Hematopoietic multipotent progenitor cell treated with erythropoietin and hydrocortisone succinate and interleukin-3 and kit ligand, for 6 days (in vitro differentiated cells): ENCODE data around the gene PTPRN2.

Experiments
- DNase-seq: peaks from one replicate; pipeline ENCODE4 v3.0.0-alpha.2; 2015

PTPRN2 gene

GRCh38 chr7:157658851-157659412 lies 928.7 kb downstream of the PTPRN2 start:
- DNase-seq, result no peak

DNA sequence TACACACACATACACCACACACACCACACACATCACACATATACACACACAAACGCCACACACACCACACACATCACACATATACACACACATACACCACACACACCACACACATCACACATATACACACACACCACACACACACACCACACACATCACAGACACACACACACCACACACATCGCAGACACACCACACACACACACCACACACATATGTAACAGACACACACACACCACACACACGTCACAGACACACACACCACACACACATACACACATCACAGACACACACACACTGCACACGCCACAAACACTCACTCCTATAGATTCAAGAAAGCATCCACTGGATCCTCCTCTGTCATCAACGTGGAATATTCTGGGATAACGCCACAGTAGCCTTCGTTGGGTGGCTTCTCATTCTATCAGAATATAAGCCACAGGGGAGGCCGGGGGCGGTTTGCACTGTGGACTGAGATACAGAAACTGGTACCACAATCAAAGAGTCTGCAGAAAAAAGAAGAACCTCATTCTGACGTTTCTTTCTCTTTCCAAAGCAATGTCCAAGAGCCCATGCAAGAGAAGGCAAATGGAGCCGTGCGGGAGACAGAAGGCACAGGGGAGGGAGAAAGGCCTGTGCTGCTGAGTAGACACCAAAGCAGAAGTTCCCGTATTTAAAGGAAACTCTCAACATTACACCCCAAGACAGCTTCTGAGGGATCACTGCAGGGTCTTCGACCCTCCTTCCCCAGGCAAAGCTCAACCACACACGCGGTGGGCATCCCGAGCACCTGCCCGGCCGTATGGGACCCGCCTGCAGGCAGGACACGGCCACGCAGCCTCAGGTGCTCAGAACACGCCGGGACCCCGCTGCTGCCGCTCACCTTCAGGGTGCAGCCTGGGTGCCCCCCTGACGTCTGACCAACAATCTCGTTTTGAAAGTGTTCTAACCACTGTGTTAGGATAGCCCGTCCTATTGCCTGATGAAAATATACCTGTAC lies 929.6 kb downstream of the PTPRN2 start:
- no peak for DNase-seq

GRCh38 chr7:157656195-157656769 lies 931.3 kb downstream of the PTPRN2 start:
- DNase-seq, result no peak

DNA sequence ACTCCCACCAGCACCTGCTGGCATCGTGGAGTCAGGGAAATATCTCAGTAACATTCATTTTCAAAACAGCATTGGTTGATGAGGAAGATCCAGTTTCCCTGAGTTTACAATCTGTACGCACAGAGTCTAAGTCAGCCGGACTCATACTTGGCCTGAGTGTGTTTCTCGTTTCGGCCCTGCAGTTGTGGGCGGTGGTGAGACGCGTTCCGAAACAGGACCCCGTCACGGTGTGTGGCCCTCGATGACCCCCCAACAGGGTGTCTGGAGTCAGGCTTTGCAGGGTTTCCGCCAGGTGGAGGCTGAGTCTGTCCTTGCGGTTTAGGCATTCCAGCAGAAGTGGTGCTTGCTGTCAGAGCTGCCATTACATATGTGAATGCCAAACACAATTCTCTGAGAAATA lies 933.3 kb downstream of the PTPRN2 start:
- no peak for DNase-seq

DNA sequence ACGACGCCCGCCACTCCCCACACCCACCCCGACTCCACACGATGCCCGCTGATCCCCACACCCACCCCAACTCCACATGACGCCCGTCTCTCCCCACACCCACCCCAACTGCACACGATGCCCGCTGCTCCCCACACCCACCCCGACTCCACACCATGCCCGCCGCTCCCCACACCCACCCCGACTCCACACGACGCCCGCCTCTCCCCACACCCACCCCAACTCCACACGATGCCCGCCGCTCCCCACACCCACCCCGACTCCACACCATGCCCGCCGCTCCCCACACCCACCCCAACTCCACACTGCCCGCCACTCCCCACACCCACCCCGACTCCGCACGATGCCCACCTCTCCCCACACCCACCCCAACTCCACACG lies 933.8 kb downstream of the PTPRN2 start:
- no peak for DNase-seq

DNA sequence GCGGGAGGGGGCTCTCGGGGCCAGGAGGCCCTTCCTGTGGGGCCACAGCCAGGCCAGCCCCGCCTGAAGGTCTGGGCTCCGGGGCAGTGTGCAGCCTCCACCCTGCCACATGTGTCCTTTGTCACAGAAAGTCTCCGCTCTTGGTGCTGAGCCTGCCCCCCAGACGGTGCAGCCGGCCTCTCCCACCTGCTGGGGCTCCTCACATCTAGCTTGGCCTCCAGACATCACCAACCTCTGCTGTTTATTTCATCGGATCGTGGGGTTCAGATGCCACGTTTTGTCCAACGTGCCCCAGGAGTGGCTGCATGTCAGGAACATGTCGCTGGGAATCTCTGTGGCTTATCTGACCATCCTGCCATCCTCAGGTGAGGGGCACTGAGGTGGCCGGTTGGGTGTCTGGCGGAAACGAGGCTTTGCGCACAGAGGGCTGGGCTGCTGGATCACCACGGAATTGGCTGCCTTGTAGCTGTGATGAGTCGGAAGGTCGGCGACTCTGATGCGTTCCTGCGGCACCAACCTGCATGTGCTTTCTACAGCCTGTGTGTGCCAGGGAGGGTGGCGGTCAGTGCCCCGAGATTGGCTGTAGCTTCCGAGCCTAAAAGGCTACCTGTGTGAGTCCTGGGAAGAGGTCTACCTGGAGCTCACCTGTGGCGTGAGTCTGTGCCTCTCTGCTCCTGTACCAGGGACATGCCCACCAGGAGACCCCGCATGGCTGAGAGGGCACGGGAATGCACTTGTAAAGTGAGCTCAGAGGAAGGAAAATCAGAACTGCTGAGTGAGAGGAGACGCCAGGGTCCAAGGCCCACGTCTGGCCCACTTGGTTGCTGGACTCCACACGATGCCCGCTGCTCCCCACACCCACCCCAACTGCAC lies 934.4 kb downstream of the PTPRN2 start:
- DNase-seq, result no peak

DNA sequence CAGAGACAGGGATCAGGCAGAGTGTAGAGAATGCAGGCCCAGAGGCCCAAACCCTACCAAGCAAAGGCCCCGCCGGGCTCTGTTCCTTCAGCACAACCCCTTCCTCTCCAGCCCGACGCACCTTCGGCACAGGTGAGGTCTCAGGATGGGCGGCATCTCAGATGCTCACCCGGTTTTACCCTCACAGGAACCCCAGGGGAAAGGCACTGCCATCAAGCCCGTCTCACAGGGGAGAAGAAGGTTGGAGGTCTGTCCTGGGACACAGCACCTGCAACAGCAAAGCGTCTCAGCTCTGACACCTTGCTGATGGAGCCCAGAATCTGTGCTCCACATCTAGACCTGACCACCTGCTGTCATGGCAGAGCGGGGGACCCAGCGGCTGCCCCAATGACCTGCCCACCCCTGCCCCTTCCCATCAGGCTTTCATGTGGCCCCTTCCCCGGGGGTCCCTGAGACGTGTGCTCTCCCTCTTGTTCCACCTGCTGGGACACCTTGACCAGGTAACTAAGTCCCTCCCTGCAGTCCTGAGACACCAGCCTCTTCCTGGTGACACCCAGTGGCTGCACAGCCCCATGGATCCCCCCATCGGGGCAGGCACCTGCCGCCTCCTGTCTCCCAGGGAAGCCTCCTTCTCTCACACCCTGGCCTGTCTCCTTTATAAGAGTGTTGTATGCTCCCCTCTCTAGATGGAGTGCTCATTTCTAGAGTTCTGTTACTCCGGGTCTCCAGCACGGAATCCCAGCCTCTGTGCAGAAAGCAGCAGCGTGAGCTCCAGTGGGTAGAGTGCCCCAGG lies 935.3 kb downstream of the PTPRN2 start:
- no peak for DNase-seq

GRCh38 chr7:157651366-157652160 lies 936.1 kb downstream of the PTPRN2 start:
- no peak for DNase-seq

- no peak for DNase-seq
These were observed 936.8 kb downstream of the PTPRN2 start for GRCh38 chr7:157650801-157651200.

DNA sequence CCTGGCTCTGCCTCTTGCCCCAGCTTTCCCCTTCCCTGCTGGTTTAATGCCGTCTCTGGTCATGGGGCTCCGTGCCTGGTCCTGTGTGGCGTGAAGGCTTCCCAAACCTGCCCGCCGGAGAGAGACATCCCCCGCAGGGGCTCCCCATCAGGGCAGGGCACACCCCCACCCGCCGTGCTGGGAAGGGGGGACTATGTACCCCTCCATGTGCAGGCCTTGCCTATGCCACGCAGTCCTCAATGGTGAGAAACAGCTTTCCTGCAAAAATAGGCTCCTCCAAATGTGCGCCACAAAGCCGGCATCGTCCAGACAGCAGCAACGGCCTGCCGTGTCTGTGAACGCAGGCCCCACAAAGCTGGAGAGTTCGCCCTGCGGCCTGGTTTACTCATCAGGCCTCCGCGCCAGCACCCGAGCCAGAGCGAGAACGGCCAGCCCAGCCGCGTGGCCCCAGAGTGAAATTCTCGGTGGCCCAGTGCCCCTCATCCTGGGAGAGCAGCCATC lies 937.4 kb downstream of the PTPRN2 start:
- DNase-seq, result no peak

DNA sequence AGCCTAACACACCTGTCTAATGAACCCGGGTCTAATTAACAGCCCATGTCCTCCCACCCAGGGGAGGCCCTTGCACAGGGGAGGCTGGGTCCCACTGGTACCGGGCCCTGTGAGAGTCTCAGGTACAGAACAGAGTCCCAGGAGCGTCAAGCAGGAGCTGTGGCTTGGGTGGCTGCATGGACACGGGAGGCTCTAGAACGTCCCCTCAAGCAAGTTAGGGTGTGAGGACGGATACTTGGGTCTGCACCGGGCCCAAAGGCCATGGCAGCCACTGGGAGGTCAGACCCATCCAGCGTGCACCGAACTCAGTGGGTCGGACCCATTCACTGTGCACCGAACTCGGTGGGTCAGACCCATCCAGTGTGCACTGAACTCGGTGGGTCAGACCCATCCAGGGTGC lies 941.1 kb downstream of the PTPRN2 start:
- DNase-seq, result no peak

DNA sequence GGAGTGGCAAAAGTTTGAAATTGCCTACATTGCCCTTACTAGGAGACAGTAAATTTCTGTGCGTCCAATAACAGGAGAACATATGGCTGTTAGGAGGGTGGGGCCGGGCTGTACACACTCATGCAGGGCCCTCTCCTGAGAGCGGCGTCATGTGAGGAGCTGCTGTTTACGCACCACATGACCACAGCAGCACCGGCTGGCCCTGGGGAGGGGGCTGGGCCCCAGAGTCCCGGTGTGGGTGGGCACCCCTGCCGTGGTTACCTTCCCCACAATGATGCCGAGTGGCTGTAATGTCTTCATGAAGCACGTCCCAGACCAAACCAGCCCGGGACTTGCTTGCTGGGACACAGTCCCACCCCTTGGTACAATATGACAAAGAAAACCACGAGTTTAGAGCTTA lies 942.1 kb downstream of the PTPRN2 start:
- DNase-seq, result no peak

DNA sequence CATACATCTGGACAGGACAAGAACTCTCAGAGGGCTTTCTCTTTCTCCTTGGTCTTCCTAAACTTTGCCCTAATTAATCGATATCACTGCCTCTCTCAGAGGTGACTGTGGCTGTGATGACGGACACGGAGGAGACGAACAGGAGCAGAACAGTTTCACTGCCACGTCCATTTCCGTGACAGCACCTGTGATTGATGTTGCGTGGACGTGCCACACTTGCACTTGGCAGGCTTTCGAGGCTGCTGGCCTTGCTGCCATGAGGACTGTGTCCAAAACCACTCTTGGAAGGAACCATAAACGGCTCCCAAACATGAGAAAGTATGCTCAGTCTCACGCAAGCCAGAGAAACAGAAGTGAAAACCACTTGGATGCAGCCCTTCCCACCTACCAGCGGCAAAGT lies 942.7 kb downstream of the PTPRN2 start:
- no peak for DNase-seq

DNA sequence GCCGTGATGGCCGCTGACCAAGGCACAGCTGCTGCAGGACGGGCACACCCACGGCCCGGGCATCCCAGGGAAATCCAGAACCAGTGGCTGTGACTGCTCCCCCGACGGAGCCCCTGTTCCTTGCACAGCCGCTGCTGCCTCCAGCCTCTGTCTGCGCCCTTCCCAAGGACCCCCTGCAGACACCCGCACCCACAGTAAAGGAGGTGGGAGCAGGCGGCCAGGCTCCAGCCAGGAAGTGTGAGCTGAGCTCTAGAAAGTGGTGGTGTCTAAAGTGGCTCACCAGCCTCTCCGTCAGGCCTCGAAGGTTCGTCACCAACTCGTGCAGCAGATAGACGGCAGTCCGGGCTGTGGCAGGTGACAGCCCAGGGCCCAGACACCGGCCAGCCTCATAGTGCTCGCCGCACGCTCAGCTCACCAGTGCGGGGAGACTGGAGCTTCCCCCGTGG lies 944.1 kb downstream of the PTPRN2 start:
- no peak for DNase-seq

GRCh38 chr7:157641866-157642265 lies 945.8 kb downstream of the PTPRN2 start:
- DNase-seq, result no peak

GRCh38 chr7:157640144-157640543 lies 947.5 kb downstream of the PTPRN2 start:
- no peak for DNase-seq

- no peak for DNase-seq
These were observed 949.1 kb downstream of the PTPRN2 start for GRCh38 chr7:157638563-157638962.

DNA sequence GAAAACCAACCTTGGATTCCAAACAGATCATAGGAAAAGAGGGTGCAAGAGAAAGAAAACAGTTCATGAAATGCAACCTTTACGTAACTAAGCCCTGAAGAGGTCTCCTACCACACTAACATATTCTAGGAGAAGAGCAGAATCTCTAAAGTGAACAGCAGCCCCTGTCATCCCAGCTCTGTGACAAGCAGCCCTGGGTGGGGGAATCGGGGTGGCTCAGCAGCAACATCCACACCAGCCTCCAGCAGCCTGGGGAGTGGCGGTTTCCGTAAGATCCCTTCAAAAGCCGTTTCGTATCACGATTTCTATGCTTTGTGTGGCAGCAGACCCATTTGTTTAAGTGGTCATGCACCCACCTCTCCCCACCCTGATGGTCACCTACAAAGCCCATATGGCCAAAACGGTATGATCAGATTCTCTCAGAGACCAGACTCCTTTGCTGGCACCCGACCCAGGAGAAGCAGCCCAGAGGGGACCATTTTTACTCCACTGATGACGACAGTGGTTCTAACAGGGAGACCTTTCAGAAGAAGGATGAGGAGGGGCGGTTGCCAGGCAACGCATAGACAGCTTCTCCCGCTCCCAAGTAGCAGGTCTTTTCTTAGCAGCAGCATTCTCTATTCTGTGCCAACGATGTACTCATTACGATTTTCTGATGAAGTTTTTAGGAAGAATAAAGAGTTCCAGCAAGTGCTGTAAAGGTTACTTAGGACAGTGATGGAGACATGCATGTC lies 950.2 kb downstream of the PTPRN2 start:
- no peak for DNase-seq

GRCh38 chr7:157635669-157636068 lies 952.0 kb downstream of the PTPRN2 start:
- DNase-seq, result no peak

DNA sequence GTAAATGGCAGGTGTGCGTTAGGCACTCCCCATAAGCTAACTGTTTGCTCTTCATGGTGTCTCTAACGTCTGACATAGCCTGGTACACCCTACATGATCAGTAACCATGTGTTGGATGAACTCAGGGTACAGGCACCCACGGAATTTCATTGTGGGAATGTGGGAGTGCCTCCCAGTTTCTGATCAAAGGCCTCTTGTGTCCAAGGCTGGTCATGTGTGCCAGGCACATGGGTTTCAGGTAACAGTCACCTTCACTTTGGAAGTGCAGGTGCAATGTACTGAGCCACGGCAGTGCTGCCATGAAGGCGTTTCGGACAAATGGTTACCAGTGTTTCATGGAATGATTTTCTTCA lies 952.5 kb downstream of the PTPRN2 start:
- no peak for DNase-seq
